Neuronal stem cell (in vitro differentiated cells): ENCODE measurements around the gene TMUB2.

Source experiments
- DNase-seq: peaks from one replicate; pipeline ENCODE4 v3.0.0-alpha.2; 2013; ENCODE audit warnings: low spot score
- H2AFZ ChIP-seq: one replicate; pipeline ENCODE4 v1.6.1; 2013; ENCODE audit warnings: mild to moderate bottlenecking, low read length, inconsistent platforms
- H2AK5ac ChIP-seq: 2 replicates; pipeline ENCODE4 v1.6.1; 2013; ENCODE audit warnings: low read depth, mild to moderate bottlenecking, inconsistent platforms, low read length, moderate library complexity, mixed read lengths
- H2BK120ac ChIP-seq: 2 replicates; pipeline ENCODE4 v1.6.1; 2013; ENCODE audit warnings: low read depth, mild to moderate bottlenecking, inconsistent platforms, low read length, moderate library complexity, mixed read lengths
- H2BK12ac ChIP-seq: one replicate; pipeline ENCODE4 v1.6.1; 2013; ENCODE audit warnings: low read length, inconsistent platforms
- H2BK15ac ChIP-seq: 2 replicates; pipeline ENCODE4 v1.6.1; 2013; ENCODE audit warnings: mild to moderate bottlenecking, low read length, inconsistent platforms, mixed read lengths
- H2BK5ac ChIP-seq: one replicate; pipeline ENCODE4 v1.6.1; 2013; ENCODE audit warnings: inconsistent platforms, mild to moderate bottlenecking, low read length, moderate library complexity
- H3K14ac ChIP-seq: one replicate; pipeline ENCODE4 v1.6.1; 2013; ENCODE audit warnings: low read length, inconsistent platforms
- H3K18ac ChIP-seq: 2 replicates; pipeline ENCODE4 v1.6.1; 2013; ENCODE audit warnings: low read length, inconsistent platforms
- H3K23ac ChIP-seq: 2 replicates; pipeline ENCODE4 v1.6.1; 2013; ENCODE audit warnings: low read depth, mild to moderate bottlenecking, mixed read lengths, low read length, inconsistent platforms; ENCODE audit not compliant: poor library complexity
- H3K27ac ChIP-seq: replicated peaks from 3 replicates; pipeline ENCODE4 v1.5.1; 2013; ENCODE audit warnings: low read length, inconsistent platforms
- H3K27me3 ChIP-seq, 3 experiments: 2 replicates each; pipeline ENCODE4 v1.6.1; 2013; ENCODE audit warnings: low read length in 3 of 3, mild to moderate bottlenecking in 2 of 3, inconsistent platforms in 1 of 3, low read depth in 1 of 3, mixed read lengths in 1 of 3, moderate library complexity in 1 of 3; ENCODE audit not compliant: control insufficient read depth in 3 of 3, insufficient read depth in 3 of 3
- H3K36me3 ChIP-seq, 2 donors: replicated peaks in 1 of 2; 2 replicates each; pipeline ENCODE4 v1.6.1; 2013; ENCODE audit warnings: low read length in 2 of 2; ENCODE audit not compliant: control insufficient read depth in 2 of 2, insufficient read depth in 2 of 2
- H3K4ac ChIP-seq: 2 replicates; pipeline ENCODE4 v1.6.1; 2013; ENCODE audit warnings: inconsistent platforms, mild to moderate bottlenecking, low read length, moderate library complexity
- H3K4me1 ChIP-seq, 2 donors: 1 replicate in 1 of 2; 2 replicates in 1 of 2; pipeline ENCODE4 v1.6.1; 2013; ENCODE audit warnings: low read length in 2 of 2, low read depth in 1 of 2; ENCODE audit not compliant: control insufficient read depth in 2 of 2, insufficient read depth in 1 of 2
- H3K4me2 ChIP-seq: one replicate; pipeline ENCODE4 v1.6.1; 2013; ENCODE audit warnings: mild to moderate bottlenecking, low read length, inconsistent platforms; ENCODE audit not compliant: insufficient read depth, poor library complexity, severe bottlenecking
- H3K4me3 ChIP-seq, 2 donors: 2 replicates each; pipeline ENCODE4 v1.5.1; 2013; ENCODE audit warnings: low read length in 2 of 2, mild to moderate bottlenecking in 2 of 2, inconsistent platforms in 1 of 2, moderate library complexity in 1 of 2
- H3K79me1 ChIP-seq: one replicate; pipeline ENCODE4 v1.6.1; 2013; ENCODE audit warnings: low read depth, mild to moderate bottlenecking, inconsistent platforms, low read length, moderate library complexity
- H3K9ac ChIP-seq: one replicate; pipeline ENCODE4 v1.6.1; 2013; ENCODE audit warnings: mild to moderate bottlenecking, low read depth, low read length, inconsistent platforms; ENCODE audit not compliant: poor library complexity
- H3K9me3 ChIP-seq, 2 donors: replicated peaks in 1 of 2; 2 replicates each; pipeline versions ENCODE3 to v1.6.1; 2013; ENCODE audit warnings: low read length in 2 of 2, mild to moderate bottlenecking in 2 of 2, inconsistent platforms in 1 of 2, low read depth in 1 of 2, mixed read lengths in 1 of 2, moderate library complexity in 1 of 2; ENCODE audit not compliant: control insufficient read depth in 2 of 2, insufficient read depth in 1 of 2
- H4K8ac ChIP-seq: one replicate; pipeline ENCODE4 v1.6.1; 2013; ENCODE audit warnings: low read depth, mild to moderate bottlenecking, inconsistent platforms, low read length, moderate library complexity
- H4K91ac ChIP-seq: one replicate; pipeline ENCODE4 v1.6.1; 2013; ENCODE audit warnings: low read length, low read depth, mild to moderate bottlenecking, inconsistent platforms; ENCODE audit not compliant: poor library complexity
- WGBS, 2 donors: extraction: QIAGEN DNeasy Blood & Tissue Kit; methylation state at CpG; one replicate each; pipeline ENCODE4 v1.1.7; 2013; ENCODE audit warnings: missing lambda C conversion rate in 2 of 2, mixed read lengths in 1 of 2; ENCODE audit not compliant: insufficient read length in 2 of 2, insufficient replicate concordance in 1 of 2; ENCODE audit errors: extremely low coverage in 2 of 2; 5-methylcytosine and 5-hydroxymethylcytosine counted together

Gene TMUB2

GRCh38 chr17:44149750-44150329, 36.9 kb upstream of the TMUB2 start:
- Histone ChIP-seq H3K4me3 (no peak overlapping the region), H3K4me2 (no peak overlapping the region), H2AFZ (no peak overlapping the region), H2AK5ac (no peak overlapping the region), H2BK5ac (no peak overlapping the region), H3K23ac (no peak overlapping the region), H3K36me3 (peaks cover 47 to 89% of the 10 kb centered on the region in 2 donors), H3K9me3 (no peaks in the 10 kb centered on the region), H4K91ac (no peak overlapping the region), H3K27ac (no peak overlapping the region), H3K27me3 (no peaks in the 10 kb centered on the region), H2BK120ac (no peak overlapping the region), H3K18ac (no peak overlapping the region), H2BK15ac (no peak overlapping the region), H2BK12ac (no peak overlapping the region), H4K8ac (no peak overlapping the region), H3K14ac (no peak overlapping the region), H3K4me1 (peaks cover 0 to 1% of the 10 kb centered on the region in 2 donors), H3K9ac (no peak overlapping the region), H3K4ac (no peak overlapping the region), H3K79me1 (peaks cover 2% of the 10 kb centered on the region)
- no CpG with 5 or more reads among the region's 4 CpGs for WGBS, 2 donors
- no peak for DNase-seq

- H3K4me3 ChIP-seq, result peak overlapping the region in 1 of 2 donors; percentile 45
- H3K27me3 ChIP-seq, result no peaks in the 10 kb centered on the region
- no peak overlapping the region for H4K91ac ChIP-seq
- no peak overlapping the region for H3K23ac ChIP-seq
- H2BK12ac ChIP-seq, result no peak overlapping the region
- H3K18ac ChIP-seq, result no peak overlapping the region
- no peak overlapping the region for H3K4ac ChIP-seq
- peaks cover 5% of the 10 kb centered on the region for H3K79me1 ChIP-seq
- H3K9ac ChIP-seq, result no peak overlapping the region
- H2AFZ ChIP-seq, result no peak overlapping the region
- no peak overlapping the region for H4K8ac ChIP-seq
- no peak overlapping the region for H3K27ac ChIP-seq
- no peak for DNase-seq
- H3K14ac ChIP-seq, result no peak overlapping the region
- WGBS, 2 donors, result no CpG with 5 or more reads among the region's 4 CpGs
- peaks cover 0 to 3% of the 10 kb centered on the region in 2 donors for H3K9me3 ChIP-seq
- no peak overlapping the region for H2BK5ac ChIP-seq
- no peak overlapping the region for H2BK15ac ChIP-seq
- no peak overlapping the region for H2BK120ac ChIP-seq
- no peak overlapping the region for H3K4me2 ChIP-seq
- no peak overlapping the region for H2AK5ac ChIP-seq
- H3K36me3 ChIP-seq, result peaks cover 50 to 83% of the 10 kb centered on the region in 2 donors
- peaks cover 0 to 1% of the 10 kb centered on the region in 2 donors for H3K4me1 ChIP-seq
Observed at GRCh38 chr17:44152875-44153274, 33.9 kb upstream of the TMUB2 start.

- H3K9ac ChIP-seq, result no peak overlapping the region
- no peak overlapping the region for H3K4ac ChIP-seq
- H3K27ac ChIP-seq, result no peak overlapping the region
- H4K8ac ChIP-seq, result no peak overlapping the region
- H3K79me1 ChIP-seq, result peaks cover 5% of the 10 kb centered on the region
- no peak overlapping the region for H2AFZ ChIP-seq
- WGBS, 2 donors, result no CpG with 5 or more reads among the region's 2 CpGs
- H2BK12ac ChIP-seq, result no peak overlapping the region
- no peak overlapping the region for H3K4me3 ChIP-seq
- no peak overlapping the region for H3K14ac ChIP-seq
- no peak overlapping the region for H2BK5ac ChIP-seq
- H3K23ac ChIP-seq, result no peak overlapping the region
- no peak overlapping the region for H2BK15ac ChIP-seq
- H3K27me3 ChIP-seq, result no peaks in the 10 kb centered on the region
- H4K91ac ChIP-seq, result no peak overlapping the region
- no peak overlapping the region for H3K4me2 ChIP-seq
- DNase-seq, result no peak
- peaks cover 45 to 82% of the 10 kb centered on the region in 2 donors for H3K36me3 ChIP-seq
- peaks cover 0 to 3% of the 10 kb centered on the region in 2 donors for H3K9me3 ChIP-seq
- H2AK5ac ChIP-seq, result peak overlapping the region; percentile 24
- peaks cover 0 to 1% of the 10 kb centered on the region in 2 donors for H3K4me1 ChIP-seq
- H2BK120ac ChIP-seq, result no peak overlapping the region
- H3K18ac ChIP-seq, result no peak overlapping the region
Observed at GRCh38 chr17:44155488-44155887, 31.3 kb upstream of the TMUB2 start.

GRCh38 chr17:44159519-44160210, 27.1 kb upstream of the TMUB2 start:
- Histone ChIP-seq H2BK15ac (no peak overlapping the region), H3K4me1 (no peaks in the 10 kb centered on the region), H3K27me3 (no peaks in the 10 kb centered on the region), H4K8ac (no peak overlapping the region), H2BK5ac (no peak overlapping the region), H2BK120ac (no peak overlapping the region), H3K9me3 (peaks cover 0 to 5% of the 10 kb centered on the region in 2 donors), H3K14ac (no peak overlapping the region), H2AFZ (no peak overlapping the region), H3K18ac (no peak overlapping the region), H3K36me3 (peaks cover 38 to 66% of the 10 kb centered on the region in 2 donors), H3K27ac (no peak overlapping the region), H2AK5ac (no peak overlapping the region), H3K23ac (no peak overlapping the region), H3K4ac (no peak overlapping the region), H3K4me2 (no peak overlapping the region), H3K4me3 (peak overlapping the region in 1 of 2 donors; percentile 68), H3K79me1 (peaks cover 3% of the 10 kb centered on the region), H4K91ac (no peak overlapping the region), H2BK12ac (no peak overlapping the region), H3K9ac (no peak overlapping the region)
- DNase-seq, result no peak
- no CpG with 5 or more reads among the region's 15 CpGs for WGBS, 2 donors
